ENCODE measurements around the gene SIPA1L2.
"Not testable (repeated sequence)": the region's sequence is repeated elsewhere in the genome, so short reads cannot be mapped to it uniquely, and the experiment has no call there.

SIPA1L2 gene

DNA sequence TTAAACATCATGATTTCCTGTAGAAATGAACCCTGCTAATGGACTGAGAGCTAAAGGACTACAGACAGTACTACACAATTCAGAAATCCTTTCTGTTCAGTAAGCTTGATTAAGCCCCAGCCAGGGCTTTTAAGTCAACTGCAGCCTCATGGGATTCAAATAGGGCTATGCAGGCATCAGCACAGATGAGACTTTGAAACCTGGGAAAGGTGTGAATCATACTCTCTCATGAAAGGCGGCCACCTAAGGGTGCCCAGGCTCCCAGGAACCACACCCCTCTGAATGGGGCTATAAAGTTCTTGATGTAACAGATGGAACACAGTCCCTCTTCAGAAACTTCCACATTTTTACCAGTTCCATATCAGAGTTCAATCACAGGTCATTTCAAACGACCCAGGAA lies 7.6 kb downstream of the SIPA1L2 start:
- in situ Hi-C loops (cut with HindIII; ENCODE audit: low pct_ligation_motif_present, low pct_unique_long_range_greater_than_20kb, low sequenced_read_pairs), result no loop called here
- DNase-seq, result no peak

DNA sequence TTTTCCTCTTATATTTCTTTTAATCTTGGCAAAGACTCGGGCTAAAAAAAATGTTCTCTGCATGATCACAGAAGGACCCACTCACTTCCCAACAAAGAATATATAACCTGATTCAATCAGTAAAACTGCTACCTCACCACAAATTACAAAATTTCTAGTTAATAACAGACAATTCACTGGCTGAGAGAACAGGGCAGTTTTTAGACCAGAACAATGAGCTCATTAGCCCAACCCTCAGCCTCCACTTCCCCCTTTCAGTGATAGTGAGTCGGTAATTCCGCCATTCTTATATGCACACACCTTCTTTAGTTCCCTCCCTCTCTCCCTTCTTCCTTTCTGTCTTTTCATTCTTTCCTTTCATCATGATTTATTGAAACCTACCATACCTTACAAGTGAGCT lies 8.9 kb downstream of the SIPA1L2 start:
- no peak for DNase-seq
- in situ Hi-C loops (cut with HindIII; ENCODE audit: low pct_ligation_motif_present, low pct_unique_long_range_greater_than_20kb, low sequenced_read_pairs), result no loop called here

DNA sequence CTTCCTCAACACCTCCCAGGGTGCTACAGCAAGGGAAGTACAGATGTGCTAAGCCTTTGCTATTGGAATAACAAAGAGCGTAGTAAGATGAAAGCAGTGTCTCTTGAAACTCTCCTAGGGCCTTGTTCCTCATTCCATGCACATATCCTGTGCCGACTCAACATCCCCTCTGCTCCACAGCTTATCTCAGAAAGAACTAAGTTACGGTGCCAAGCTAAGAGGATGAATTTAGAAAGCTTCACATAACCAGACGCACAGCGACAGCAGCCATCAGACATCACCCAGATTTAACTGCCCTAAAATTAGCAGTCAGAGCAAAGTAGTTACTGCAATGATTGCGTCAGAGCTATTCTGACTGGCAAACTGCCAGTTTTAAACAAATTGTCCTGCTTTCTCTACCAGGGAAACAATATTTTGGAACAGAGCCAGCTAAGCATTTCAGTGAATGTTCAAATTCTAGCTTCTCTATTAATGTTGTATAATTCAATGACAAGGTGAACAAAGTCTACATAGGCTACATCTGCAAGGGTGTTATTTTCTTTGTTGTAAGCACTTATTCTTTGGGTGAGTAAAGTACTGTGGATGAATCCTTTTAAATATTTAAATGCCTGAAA lies 9.5 kb downstream of the SIPA1L2 start:
- in situ Hi-C loops (cut with HindIII; ENCODE audit: low pct_ligation_motif_present, low pct_unique_long_range_greater_than_20kb, low sequenced_read_pairs), result no loop called here
- no peak for DNase-seq

DNA sequence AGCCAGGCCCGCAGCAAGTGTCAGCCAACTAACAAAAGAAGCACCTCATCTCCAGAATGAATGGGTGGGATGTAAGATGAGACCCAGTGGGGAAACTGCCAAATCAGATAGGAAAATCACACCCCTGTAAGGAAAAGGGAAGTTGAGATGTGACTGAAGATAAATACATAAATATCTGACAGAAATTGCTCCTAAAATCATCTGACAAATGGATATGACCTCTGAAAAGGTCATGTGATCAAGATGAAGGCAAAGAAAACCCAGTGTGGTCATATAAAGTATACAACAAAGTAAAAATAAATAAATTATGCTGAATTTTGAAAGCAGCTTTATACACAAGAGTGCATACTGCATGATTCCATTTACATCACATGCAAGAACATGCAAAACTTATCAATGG lies 12.7 kb downstream of the SIPA1L2 start:
- in situ Hi-C loops (cut with HindIII; ENCODE audit: low pct_ligation_motif_present, low pct_unique_long_range_greater_than_20kb, low sequenced_read_pairs), result no loop called here
- DNase-seq, result no peak

DNA sequence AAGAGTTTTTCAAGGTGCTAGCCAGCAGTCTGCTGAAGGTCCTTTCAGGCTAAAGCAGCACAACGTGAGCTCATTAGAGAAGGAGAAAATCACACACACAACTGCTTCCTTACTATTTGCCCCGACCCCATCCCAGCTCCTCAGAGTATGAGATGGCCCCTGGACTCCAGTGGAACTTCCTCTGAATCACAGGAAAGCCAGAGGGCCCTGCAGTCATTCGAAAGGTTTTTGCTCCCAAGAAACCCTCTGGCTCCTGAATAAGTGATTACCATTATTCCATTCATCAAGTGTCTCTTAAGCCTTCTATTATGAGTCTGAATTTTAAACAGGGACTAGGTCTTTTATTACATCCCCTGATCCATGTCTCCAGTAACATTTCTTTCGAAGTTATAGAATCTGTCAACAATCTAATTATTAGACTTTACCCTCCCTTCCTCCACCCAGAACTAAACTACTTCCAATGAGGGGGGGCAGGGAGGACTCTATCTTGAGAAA lies 14.6 kb downstream of the SIPA1L2 start:
- in situ Hi-C loops (cut with HindIII; ENCODE audit: low pct_ligation_motif_present, low pct_unique_long_range_greater_than_20kb, low sequenced_read_pairs), result no loop called here
- DNase-seq, result no peak

DNA sequence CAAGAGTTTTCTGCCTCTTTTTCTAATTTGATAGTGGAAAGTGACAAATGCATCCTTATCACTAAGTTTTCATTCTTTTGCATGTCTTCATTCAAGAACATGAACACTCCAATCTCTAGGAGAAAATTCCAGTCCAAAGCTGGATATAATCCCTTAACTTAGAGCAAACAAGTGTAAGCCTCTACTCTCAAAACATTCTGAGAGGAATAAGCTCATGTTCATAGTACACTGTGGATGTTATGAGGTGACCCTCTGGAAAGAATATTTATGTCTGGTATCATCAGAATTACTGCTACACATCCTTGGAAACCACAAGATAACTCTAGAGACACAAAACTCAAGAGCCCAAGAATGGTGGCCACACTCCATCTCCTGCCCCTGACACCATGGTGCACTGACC lies 15.1 kb downstream of the SIPA1L2 start:
- in situ Hi-C loops (cut with HindIII; ENCODE audit: low pct_ligation_motif_present, low pct_unique_long_range_greater_than_20kb, low sequenced_read_pairs), result no loop called here
- no peak for DNase-seq

DNA sequence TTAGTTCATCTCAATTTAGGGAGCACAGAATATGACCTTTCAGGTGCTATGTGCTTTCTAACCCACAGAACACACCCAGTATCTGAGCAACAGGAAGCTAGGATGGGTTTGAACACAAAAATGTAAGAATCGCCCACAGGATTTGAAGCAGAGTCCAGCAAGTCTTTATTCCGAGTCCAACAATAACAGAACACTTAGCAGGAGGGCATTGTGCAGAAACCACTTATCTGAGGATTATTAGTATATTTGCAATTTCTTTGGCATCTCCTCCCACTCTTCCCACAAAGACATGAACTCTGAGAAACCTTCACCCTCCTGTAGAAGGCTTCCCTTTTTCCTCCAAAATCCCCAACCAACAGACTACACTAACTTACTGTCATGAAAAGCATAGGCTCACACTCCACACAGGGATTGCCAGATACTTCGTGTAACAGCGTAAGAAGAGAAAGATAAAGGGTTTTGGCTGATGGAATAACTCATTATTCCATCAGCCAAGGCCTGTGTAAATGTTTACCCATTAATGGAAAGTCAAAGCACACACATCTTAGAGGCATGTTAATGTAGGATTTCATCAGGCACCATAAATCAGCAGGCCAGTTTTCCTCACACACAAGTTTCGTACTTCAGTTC lies 16.1 kb downstream of the SIPA1L2 start:
- no peak for DNase-seq
- in situ Hi-C loops (cut with HindIII; ENCODE audit: low pct_ligation_motif_present, low pct_unique_long_range_greater_than_20kb, low sequenced_read_pairs), result no loop called here

DNA sequence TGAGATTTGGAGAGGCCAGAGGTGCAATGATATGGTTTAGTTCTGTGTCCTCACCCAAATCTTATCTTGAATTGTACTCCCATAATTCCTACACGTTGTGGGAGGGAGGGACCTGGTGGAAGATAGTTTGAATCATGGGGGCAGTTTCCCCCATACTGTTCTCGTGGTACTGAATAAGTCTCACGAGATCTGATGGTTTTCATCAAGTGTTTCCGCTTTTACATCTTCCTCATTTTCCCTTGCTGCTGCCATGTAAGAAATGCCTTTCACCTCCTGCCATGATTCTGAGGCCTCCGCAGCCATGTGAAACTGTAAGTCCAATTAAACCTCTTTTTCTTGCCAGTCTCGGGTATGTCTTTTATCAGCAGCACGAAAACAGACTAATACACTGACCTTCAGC lies 17.1 kb downstream of the SIPA1L2 start:
- in situ Hi-C loops (cut with HindIII; ENCODE audit: low pct_ligation_motif_present, low pct_unique_long_range_greater_than_20kb, low sequenced_read_pairs); DNase-seq: not testable (repeated sequence)

DNA sequence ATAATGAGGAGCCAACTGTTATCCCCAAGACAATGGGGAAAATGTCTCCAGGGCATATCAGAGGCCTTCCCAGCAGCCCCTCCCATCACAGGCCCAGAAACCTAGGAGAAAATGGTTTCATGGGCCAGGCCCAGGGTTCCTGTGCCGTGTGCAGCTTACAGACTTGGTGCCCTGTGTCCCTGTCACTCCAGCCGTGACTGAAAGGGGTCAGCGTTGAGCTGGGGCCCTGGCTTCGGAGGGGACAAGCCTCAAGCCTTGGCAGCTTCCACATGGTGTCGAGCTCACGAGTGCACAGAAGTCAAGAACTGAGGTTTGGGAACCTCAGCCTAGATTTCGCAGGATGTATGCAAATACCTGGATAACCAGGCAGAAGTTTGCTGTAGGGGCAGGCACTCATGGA lies 18.1 kb downstream of the SIPA1L2 start:
- peak; percentile 10 for DNase-seq

DNA sequence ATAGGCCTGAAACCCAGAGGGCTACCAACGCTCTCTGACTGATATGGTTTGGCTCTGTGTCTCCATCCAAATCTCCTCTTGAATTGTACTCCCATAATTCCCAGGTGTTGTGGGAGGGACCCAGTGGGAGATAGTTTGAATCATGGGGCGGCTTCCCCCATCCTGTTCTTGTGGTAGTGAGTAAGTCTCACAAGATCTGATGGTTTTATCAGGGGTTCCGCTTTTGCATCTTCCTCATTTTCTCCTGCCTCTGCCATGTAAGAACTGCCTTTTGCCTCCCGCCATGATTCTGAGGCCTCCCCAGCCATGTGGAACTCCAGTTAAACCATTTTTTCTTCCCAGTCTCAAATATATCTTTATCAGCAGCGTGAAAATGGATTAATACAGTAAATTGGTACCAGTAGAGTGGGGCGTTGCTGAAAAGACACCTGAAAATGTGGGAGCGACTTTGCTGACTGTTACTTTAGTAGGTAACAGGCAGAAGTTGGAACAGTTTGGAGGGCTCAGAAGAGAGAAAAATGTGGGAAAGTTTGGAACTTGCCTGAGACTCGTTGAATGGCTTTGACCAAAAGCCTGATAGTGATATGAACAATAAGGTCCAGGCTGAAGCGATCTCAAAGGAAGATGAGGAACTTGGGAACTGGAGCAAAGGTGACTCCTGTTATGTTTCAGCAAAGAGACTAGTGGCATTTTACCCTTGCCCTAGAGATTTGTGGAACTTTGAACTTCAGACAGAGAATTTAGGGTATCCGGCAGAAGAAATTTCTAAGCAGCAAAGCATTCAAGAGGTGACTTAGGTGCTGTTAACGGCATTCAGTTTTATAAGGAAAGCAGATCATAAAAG lies 18.8 kb downstream of the SIPA1L2 start:
- DNase-seq; in situ Hi-C loops (cut with HindIII; ENCODE audit: low pct_ligation_motif_present, low pct_unique_long_range_greater_than_20kb, low sequenced_read_pairs): not testable (repeated sequence)

More for the DNA sequence above, 18.1 kb downstream of the SIPA1L2 start:
- in situ Hi-C loops (cut with HindIII; ENCODE audit: low pct_ligation_motif_present, low pct_unique_long_range_greater_than_20kb, low sequenced_read_pairs), result no loop called here

DNA sequence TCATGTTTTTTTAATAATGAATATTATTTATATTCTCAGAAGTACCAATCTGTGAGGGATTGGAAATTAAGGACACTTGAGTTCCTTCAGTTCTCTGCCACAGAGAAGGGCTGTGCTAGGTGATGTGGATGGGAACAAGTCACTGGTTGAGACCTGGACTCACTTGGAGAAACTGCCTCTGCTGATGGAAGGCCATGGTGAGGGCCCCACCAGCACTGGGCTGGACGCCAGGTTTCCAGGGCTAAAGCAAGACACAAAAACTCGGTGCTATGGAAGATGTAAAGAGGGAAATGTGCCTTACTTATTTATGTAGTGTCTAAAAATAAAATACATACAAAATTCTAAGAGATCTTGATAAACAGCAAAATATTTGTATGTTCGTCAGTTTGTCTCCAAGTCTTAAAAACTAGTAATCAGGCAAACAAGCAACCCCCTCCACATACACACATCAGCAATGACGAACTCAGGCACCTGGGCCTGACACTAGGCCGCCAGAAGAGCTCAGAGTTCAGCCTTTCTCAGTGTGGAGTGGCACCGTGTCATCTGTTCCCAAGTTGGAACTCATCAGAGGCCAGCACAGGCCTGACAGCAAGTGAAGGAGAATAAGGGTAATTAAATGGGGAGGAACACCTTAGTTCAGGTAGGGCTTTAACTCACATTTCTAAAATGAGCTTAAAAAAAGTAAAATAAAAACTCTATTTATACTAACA lies 19.6 kb downstream of the SIPA1L2 start:
- in situ Hi-C loops (cut with HindIII; ENCODE audit: low pct_ligation_motif_present, low pct_unique_long_range_greater_than_20kb, low sequenced_read_pairs), result no loop called here
- DNase-seq, result no peak

DNA sequence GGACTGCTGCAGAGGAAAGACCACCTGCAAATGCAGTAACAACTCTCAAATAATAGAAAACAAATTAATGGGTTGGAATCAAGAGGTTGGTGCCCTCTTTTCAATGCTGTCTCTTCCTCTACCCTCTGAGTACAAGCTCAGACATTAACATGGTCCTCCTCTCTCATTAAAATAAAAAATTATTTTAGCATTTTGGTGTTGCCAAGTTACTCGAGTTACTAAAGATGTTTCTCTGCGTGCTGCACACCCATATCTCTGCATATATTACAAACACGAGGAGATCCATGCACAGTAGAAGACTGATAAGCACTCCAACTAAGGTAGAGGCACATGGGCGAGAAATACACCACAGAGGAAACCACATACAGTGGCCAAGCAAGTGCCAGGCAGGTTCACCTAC lies 21.5 kb downstream of the SIPA1L2 start:
- in situ Hi-C loops (cut with HindIII; ENCODE audit: low pct_ligation_motif_present, low pct_unique_long_range_greater_than_20kb, low sequenced_read_pairs), result no loop called here
- DNase-seq, result no peak

DNA sequence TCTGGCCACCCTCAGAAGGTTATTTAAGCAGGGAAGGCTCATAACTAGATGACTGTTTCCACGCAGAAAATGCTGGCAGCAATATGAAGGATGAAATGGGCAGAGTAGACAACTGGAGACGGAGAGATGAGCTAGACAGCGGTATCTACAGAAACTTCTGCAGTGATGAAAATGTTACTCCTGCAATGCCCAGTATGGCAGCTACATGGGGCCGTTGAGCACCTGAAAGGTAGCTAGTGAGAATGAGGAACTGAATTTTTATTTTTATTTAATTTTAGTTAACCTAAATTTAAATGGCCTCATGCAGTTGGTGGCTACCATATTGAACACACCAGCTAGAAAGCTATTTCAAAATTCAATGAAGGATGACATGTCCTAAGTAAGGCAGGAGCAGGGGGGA lies 27.3 kb downstream of the SIPA1L2 start:
- in situ Hi-C loops (cut with HindIII; ENCODE audit: low pct_ligation_motif_present, low pct_unique_long_range_greater_than_20kb, low sequenced_read_pairs), result no loop called here
- no peak for DNase-seq

DNA sequence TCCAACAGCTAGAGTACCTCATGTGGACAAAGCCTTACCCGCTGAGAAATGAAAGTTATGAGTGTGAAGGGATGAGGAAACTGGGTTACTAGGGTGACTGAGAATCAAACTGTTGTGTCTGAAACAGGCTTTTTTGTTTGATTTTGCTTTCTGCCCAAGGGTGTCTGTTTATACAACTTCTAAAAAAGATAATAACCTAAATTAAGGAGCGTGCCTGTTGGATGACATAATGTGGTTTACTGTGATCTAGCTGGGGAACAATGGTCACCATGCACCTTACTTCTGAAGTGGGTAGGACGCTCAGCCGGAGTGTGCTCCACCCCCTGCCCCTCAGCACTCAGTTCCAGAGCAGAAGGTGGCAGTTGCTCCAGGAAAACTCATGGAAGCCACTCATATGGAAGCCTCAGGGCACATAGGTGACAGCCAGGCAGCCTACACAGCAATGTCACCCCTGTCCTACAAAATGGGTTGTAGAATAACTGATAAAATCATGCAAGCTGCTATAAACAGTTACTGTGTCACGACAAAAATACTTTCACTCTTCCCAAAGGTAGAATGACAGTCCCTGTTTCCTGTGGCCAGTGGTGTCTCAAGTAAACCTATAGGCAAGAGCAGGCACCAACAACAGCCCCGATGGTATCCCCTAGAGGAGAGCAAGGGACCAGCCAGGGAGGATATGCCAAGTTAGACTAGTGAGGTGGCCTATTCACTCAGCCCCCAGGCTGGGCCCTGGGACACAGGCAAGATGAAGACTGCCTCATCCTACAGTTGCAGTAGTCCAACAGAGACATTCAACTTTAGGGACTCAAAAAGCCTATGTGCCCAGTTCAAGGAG lies 29.3 kb downstream of the SIPA1L2 start:
- DNase-seq, result no peak
- in situ Hi-C loops (cut with HindIII; ENCODE audit: low pct_ligation_motif_present, low pct_unique_long_range_greater_than_20kb, low sequenced_read_pairs), result no loop called here

DNA sequence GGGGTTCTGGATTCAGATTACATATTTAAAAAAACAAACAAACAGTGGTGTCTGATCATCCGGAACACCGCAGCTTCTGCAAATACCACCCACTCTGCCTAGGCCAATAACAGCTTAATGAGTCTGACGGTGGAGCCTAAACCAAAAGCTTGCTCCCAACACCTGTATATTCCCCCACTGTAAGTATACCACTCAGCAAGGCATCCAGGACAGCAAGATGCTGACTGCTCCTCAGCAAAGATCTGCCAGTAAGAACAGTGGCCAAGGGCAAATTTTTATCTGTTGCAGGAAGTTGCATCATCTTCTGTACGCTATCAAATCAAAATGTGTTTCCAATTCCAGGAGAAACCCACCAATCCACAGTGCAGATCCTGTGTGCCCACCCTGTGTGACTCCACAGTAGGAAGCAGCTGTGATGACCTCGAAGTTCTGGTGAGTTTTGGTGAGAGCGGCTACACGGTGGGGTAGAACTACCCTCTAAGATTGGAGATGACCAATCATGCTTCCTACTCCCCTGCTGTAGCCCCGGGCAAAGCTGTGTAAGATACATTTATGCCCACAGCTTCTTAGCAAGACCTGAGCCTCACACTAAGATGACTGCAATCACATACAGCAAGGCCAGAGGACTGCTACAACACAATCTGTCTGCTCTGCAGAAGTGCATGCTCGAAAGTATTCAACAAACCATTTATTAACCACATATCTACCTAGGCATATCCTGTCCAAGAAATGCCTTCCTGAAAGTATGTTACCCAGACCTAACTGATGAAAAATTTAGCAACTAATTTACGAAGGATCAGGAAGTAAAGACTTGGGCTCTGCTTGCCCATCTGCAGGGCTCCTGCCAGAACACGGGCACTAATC lies 30.5 kb downstream of the SIPA1L2 start:
- in situ Hi-C loops (cut with HindIII; ENCODE audit: low pct_ligation_motif_present, low pct_unique_long_range_greater_than_20kb, low sequenced_read_pairs), result no loop called here
- DNase-seq, result no peak

DNA sequence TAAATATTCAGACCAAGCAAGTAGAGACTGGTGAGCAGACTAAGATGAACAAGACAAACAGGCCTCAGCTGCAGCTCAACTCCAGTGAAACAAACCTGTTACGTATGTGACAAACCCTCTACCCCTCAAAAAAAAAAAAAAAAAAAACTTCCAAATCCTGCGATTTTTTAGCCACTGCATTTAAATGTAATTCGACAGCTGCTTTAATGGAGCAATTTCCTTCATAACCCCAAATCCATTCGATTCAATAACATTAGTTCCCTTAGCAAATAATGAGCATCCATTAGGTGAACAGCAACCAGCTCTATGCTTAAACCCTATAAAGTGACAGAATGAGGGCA lies 31.1 kb downstream of the SIPA1L2 start:
- in situ Hi-C loops (cut with HindIII; ENCODE audit: low pct_ligation_motif_present, low pct_unique_long_range_greater_than_20kb, low sequenced_read_pairs), result no loop called here
- no peak for DNase-seq

DNA sequence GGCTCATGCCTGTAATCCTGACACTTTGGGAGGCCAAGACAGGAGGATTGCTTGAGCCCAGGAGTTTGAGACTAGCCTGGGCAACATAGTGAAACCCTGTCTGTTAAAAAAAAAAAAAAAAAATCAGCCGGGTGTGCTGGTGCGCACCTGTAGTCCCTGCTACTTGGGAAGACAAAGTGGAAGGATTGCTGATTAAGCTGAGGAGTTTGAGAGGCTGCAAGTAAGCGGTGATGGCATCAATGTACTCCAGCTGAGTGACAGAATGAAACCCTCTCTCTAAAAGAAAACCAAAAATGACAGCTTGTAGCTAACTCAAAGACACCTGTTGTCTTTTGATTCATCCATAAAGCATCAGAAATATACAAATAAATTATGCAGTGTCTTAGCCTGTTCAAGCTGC lies 31.8 kb downstream of the SIPA1L2 start:
- no peak for DNase-seq
- in situ Hi-C loops (cut with HindIII; ENCODE audit: low pct_ligation_motif_present, low pct_unique_long_range_greater_than_20kb, low sequenced_read_pairs), result no loop called here

All from ACHN (cell line).